Iris pigment epithelial cell (primary cell): ENCODE data around the gene GTF3C5.

ENCODE experiments used
- DNase-seq: peaks from one replicate; pipeline ENCODE4 v3.0.0-alpha.2; 2011; ENCODE audit warnings: low read depth

Gene GTF3C5

GRCh38 chr9:133030317-133031129, at the start of gene GTF3C5:
TSS of gene GTF3C5 (plus strand) at chr9:133030997. CDS start at chr9:133031012, 15 bp downstream.
- DNase-seq = peak; percentile 99

GRCh38 chr9:132982458-132982857, 48.3 kb upstream of the GTF3C5 start:
- no peak for DNase-seq

- no peak for DNase-seq
These were observed 47.2 kb upstream of the GTF3C5 start for GRCh38 chr9:132983491-132984201.

- no peak for DNase-seq
These were observed 46.4 kb upstream of the GTF3C5 start for GRCh38 chr9:132984202-132985070.

GRCh38 chr9:132985071-132985350, 45.8 kb upstream of the GTF3C5 start:
- no peak for DNase-seq

GRCh38 chr9:132985489-132985888, 45.3 kb upstream of the GTF3C5 start:
- no peak for DNase-seq

GRCh38 chr9:132986114-132986513, 44.7 kb upstream of the GTF3C5 start:
- DNase-seq = no peak

- no peak for DNase-seq
These were observed 43.9 kb upstream of the GTF3C5 start for GRCh38 chr9:132986640-132987620.

- DNase-seq = no peak
These were observed 42.4 kb upstream of the GTF3C5 start for GRCh38 chr9:132988244-132989013.

- DNase-seq = no peak
These were observed 41.8 kb upstream of the GTF3C5 start for GRCh38 chr9:132989014-132989310.

GRCh38 chr9:132989414-132989996, 41.3 kb upstream of the GTF3C5 start:
- DNase-seq = no peak

GRCh38 chr9:132989998-132990557, 40.7 kb upstream of the GTF3C5 start:
- peak; percentile 14 for DNase-seq

- DNase-seq = no peak
These were observed 40.0 kb upstream of the GTF3C5 start for GRCh38 chr9:132990781-132991180.

- DNase-seq = no peak
These were observed 39.2 kb upstream of the GTF3C5 start for GRCh38 chr9:132991351-132992300.

GRCh38 chr9:132993511-132993939, 37.3 kb upstream of the GTF3C5 start:
- DNase-seq = no peak

GRCh38 chr9:132994410-132995120, 36.2 kb upstream of the GTF3C5 start:
- DNase-seq = peak; percentile 42

- no peak for DNase-seq
These were observed 35.7 kb upstream of the GTF3C5 start for GRCh38 chr9:132995121-132995420.

GRCh38 chr9:132995879-132996278, 34.9 kb upstream of the GTF3C5 start:
- DNase-seq = no peak
